EH (cell line): ENCODE measurements around the gene IGSF3.
"Not testable (repeated sequence)": the region's sequence is repeated elsewhere in the genome, so short reads cannot be mapped to it uniquely, and the experiment has no call there.

Experiments
- DNase-seq: peaks from one replicate; pipeline ENCODE4 v3.0.0-alpha.2; 2015; ENCODE audit warnings: low read depth

The IGSF3 gene

DNA sequence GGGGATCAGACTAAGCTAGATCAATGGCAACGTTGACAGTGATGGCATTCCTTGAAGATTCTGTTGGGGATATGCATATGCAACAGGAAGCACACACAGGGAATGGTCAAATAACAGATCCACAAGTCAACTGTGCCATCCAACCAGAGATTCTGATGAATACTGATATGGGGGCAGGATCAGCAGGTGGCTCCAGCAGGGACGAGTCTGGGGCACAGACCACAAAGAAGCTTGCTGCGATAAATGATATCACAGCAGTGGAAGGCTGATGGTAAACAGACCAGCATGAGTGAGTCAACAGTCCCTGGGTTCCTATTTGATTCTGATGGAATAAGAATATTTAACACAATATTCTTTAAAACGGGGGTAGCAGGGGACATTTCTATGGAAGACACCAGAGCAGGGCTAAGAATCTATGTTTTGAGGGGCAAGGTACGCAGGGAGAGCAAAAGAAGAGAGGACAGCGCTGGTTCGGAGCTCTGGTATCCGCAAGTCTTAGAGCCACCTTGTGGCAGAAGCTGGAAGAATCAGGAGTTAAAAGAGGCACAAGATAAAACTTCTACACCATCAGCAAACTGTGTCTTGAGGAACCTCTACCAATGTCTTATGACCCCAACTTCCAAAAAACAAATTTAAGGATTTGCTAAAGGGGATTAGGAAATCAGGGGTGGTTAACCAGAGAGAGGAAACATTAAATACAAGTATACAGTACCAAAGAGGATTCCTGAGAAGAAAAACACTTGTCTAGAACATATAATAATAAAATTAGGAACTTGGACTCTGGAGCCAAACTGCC, 71.4 kb downstream of the IGSF3 start:
- peak; percentile 43 for DNase-seq

DNA sequence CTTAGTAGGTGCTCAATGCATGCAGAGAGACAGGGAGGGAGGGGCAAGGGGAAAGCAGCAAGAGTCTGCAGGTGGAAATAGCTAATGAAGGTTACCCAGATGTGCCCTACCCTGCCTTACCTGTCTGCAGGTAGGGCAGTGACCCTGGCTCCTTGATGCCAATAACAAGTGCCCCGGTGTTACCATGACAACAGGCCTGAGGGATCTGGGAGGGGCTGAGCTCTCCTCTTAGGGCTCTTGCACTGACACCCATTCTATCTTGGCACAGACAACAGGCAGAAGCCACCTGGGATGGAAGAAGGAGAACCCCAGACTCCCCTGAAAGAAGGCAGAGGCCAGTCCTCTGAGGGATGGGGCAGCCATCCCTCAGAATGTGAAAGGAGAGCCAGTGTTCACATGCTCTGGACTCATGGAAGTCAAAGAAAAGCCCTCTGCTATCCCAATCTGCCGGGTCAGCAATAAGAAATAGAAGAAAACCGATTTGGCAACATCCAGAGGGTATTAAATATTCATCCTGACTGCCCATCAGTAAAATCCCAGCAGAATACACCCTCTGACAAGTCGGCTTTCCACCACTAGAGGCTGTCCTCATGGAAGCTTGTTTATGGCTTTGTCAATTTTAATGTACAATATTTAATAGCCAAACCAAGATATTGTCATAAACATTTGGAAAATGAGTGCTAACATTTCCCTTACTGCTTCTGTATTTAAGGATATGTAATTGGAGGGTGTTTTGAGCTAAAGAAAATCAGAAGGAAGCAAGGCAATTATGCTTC, 72.3 kb downstream of the IGSF3 start:
- not testable (repeated sequence) for DNase-seq

DNA sequence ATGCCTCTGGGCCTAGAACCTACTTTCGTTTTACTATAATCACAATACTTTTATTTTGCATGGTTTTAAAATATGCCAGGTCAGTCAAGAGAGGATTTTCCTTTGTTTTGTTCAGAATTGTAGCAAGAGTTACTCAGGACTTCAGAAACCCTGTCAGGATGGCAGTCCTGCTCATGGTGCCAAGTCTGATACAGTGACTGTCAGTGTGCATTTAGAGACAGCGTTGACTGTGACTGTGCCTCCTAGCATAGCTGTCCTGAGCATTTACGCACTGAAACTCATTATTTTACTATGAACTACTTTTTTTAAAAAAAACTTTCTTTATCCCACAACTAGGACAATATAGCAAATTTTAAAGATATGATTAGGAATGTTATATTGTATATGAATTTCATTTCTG, 73.6 kb downstream of the IGSF3 start:
- not testable (repeated sequence) for DNase-seq

DNA sequence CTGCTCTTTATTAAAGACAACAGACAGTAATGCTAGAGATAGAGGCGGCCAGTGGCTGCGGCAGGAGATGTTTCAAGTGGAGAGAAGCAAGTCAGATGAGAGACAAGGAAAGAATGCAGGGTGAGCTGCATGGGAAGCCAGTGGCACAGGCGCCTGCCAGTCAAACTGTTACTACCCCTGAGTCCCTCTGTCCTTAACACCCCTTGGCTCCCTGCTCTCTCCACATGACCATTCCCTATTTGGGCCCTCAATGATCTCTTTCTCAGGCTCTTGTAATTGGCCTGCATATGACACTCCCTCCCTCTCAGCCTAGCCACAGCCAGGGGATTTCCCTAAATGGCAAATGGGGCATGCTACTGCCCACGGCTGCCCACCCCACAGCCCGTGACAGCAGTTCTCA, 74.1 kb downstream of the IGSF3 start:
- not testable (repeated sequence) for DNase-seq

DNA sequence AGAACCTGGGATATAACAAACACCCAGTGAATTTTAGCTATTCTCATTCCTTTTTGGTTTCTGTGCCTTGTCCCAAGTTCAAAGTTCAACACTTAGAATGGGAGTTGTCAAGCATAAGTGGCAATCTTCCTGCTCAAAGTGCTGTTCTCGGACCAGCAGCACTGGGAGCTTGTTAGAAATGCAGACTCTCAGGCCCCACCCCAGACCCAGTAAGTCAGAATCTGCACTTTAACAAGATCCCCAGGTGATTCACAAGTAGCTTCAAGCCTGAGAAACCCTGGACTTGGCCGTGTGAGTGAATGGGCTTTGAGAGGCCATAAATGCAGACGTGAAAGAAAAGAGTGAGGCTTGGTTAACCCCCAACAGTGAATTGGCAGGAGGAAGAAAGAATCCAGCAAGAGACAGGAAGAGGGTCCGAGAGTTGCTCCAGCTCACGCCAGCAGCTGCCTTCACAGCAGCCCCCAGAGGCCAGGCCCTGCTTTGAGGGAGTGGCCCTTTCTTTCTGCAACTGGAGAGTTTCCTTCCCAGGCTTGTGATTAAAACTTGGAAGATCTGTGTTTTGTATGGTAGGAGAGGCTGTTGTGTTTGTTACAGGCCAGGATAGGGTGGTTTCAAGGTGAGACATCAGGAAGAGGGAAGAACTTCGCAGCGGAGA, 75.5 kb downstream of the IGSF3 start:
- not testable (repeated sequence) for DNase-seq

DNA sequence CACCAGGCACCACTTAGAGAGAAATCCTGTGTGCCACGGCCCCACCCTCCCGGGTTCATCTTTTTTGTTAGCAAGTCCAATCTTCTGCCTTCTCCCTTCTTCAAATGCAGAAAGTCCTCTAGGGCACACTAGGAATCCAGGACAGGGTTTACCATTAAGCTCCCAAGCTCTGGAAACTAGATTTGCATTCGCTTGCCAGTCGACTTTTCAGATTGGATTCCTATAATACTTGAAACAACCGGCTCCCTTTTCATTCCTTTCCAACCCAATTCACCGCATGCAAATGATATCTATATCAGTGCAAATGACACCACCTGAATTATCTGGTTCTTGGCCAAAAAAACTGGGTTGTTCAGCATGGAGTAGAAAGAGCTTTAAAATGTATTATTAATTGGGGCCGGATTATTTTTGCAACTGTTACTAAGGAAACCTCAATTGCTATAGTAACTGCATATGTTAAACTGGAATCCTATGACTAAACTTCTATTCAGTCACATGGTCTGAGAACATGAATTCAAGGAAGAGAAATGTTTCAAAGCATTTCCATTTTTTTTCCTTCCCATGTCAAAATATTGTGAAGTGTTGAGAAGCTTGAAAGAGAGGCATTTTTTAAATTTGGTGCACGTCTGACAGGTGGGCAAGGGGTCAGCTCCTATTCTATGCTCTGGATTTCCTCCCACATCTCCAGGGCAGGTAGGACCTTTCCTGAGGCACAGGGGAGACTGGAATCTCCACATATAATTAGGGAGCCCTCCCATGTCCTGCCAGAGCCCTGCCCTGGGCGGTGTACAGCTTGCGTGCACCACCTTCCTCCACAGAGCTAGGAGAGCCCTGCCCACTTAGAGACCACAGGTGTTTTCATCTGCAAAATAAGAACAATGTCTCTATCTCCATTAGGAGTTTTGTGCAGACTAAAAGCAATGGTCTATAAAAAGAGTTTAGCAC, 76.3 kb downstream of the IGSF3 start:
- not testable (repeated sequence) for DNase-seq

DNA sequence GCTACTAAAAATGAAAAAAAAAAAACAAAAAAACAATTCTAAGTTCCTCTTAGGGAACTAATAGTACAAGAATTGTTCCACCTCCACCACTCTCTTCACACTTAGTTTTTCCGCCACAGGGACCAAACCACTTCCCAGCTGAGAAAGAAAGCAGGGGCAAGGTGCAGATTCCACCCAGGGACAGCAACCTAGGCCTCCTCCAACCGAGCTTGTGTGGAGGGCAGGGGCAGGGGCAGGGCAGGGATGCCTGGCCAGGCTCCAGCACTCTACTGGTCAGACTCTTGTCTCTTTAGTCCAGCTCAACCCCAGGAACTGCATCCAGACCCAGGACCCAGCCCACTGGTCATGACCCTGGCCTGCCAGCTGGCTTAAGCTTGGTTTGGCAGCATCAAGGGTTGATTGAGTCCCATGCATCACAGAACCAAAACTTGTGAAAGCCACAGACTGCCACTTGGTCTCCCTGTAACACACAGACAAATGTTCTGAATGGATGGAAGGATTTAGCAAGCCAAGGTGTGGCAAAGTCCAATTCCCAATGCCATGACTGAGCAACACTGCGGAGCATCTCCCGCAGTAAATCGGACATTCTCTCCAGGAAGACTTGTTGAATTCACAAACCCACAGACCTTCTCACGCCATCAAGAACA, 77.1 kb downstream of the IGSF3 start:
- DNase-seq, result not testable (repeated sequence)

DNA sequence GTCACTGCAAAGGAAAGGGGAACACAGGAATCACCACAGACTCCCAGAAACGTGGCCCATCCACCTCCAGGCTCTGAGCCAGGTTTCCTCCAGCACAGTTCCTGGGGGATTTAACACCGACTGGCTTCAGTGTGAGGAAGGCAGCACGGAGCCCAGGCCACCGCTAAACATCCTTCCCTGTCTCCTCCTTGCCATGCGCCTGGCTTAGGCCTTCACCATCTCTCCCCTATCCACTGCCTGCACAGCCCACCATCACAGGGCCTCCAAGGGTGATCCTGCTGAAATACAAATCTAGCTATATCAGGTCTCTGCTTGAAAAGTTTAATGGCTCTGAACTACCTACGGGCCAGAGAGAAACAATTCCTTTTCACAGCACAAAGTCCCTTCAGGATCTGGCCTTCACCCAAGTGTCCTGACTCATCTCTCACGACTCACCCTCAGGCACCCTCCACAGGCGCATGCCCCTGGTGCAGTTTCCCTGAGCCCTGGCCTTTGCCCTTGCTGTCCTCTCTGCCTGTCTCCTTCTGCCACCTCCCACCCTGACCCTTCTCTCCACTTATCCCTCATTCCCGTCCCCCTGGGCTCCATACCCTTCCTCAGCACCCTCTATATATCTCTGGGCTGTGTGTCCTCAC, 78.3 kb downstream of the IGSF3 start:
- DNase-seq, result peak; percentile 44

DNA sequence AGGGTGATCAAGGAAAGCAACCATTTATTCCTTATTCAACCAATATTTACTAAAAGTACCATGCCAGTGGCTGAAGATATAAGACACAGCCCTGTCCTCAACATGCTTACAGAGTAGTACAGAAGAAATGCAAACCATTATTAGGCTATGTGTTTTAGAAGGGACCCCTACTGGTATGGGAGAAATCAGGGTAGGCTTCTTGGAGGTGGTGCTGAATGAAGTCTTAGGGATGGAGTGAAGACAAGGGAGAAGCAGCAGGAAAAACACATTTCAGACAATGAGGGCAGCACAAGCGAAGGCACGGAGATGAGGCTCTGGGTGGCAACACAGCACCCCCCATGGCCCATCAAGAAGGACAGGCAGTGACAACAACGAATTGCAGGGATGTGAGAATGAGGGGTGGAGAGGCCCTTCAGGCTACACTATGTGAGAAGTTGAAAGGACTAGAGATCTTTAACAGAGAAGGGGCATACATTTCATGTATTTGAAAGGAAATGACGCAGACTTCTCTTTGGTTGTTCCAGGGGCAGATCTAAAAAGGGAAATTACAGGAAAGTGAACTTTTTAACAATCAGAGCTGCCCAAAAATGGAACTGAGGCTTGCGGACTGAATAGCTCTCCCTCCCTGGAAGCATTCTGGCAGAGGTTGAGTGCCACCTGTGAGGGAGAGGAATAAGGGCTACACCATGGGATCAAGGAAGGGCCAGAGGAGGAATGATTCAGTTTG, 79.9 kb downstream of the IGSF3 start:
- DNase-seq, result no peak

DNA sequence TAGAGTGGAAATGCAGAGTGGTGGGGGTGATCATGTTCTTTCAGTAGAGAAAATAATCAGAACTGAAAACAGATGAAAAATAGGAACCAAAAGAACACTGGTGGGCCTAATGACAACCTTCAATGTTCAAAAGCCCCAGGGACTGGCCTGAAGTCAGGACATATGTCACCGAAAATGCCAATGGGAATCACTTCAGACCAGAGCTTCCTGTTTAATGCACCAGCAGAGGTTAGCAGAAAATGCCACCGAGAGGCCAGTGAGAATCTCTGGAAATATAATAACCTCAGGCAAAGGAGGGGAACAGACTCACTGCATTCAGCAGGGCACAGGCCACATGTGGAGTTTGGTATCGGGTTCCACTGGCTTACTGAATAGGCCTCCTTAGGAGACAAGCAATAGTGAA, 80.8 kb downstream of the IGSF3 start:
- peak; percentile 17 for DNase-seq

DNA sequence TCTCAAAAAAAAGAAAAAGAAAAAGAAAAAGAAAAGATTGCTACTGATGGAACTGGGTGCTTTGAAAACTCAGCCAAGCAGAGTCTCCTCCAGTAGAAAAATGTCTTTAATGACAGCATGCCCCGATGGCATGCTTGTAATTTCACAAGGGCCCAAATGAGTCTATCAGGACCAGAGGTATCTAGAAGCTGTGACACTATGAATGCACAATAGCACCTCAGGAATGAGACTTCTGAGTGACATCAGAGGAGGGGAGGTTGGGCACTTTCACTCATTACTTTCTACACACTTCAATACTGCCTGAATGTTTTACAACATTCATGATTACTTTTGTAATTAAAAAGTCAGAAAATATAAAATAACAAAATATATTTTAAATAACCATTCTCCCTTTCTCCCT, 81.6 kb downstream of the IGSF3 start:
- DNase-seq, result no peak

DNA sequence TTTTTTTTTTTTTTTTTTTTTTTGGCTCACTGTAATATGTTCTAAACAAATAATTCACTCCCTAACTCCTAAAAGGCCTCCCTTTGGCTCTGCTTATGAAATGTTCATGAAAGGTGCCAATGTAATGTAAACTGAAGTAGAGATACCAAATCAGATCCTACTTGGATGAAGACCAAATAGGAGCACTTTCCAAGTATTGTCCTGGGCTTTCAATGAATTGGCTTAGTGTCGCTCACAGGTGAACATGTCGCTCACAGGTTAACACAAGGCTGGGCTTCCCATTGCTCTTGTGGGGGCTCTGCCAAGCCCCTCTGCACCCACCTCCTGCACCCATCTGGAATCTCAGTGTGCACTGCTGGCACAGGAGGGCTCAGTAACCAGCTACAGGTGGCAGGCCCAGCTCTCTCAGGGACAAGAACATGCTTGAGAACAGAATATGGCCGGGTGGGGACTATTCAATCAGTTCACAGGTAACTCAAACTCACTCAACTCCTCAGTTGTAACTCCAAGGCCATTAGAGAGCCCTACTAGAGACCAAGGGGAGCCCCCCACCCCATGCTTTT, 86.1 kb downstream of the IGSF3 start:
- DNase-seq, result no peak

DNA sequence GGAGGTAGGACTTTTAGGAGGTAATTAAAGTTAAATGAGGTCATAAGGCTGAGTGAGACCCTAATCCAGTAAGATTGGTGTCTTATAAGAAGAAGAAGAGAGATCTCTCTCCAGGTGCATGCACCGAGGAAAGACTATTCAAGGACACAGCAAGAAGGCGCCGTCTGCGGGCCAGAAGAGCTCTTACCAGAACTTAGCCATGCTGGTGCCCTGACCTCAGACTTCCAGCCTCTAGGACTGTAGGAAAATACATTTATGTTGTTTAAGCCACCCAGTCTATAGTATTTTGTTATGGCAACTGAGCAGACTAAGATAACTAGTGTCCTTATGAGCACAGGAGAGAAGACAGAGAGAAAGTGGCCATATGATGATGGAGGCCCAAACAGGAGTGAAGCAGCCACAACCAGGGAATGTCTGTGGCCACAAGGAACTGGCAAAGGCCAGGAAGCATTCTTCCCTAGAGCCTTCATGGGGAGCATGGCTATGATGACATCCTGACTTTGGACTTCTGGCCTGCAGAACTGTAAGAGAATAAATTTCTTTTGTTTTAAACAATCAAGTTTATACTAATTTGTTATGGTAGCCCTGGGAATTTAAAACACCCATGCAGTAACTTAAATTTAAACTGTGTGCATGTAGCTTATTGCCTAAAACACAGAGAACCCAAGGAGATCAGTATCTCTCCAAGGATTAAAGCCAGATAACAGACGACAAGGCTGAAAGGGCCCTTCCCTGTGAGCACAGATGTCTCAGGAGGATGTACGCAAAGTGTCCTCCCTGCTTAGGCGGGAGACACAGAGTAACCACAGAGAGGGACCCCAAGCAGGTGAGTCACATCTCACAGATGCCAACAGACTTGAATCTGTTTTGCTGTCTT, 86.8 kb downstream of the IGSF3 start:
- peak; percentile 27 for DNase-seq

DNA sequence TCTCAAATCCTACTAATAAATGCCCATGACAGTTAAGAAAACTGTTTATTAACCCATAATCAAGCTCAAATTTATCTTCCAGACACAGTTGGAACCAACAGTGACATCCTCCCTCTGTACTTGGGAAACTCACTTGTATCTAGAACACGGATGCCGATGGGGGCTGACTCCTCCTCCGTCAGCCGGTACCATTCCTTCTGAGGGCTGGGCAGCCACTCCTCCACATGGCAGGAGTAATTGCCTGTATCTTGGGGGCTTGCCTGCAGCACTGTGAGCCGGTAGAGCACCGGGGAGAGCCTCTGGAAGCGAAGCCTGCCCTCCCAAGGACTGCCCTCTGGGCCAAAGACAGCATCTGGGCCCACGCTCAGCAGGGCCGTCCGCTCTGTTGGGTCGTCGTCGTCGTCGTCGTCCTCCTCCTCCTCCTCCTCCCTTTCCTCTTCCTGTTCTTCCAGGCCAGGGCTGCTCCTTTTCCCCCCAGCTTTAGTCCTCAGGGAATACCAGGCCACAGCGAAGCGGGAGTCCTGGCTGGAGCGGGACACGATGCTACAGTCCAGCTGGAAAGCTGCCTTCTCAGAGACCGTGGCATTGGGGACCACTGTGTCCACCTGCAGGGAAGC, 88.2 kb downstream of the IGSF3 start:
- DNase-seq, result no peak

DNA sequence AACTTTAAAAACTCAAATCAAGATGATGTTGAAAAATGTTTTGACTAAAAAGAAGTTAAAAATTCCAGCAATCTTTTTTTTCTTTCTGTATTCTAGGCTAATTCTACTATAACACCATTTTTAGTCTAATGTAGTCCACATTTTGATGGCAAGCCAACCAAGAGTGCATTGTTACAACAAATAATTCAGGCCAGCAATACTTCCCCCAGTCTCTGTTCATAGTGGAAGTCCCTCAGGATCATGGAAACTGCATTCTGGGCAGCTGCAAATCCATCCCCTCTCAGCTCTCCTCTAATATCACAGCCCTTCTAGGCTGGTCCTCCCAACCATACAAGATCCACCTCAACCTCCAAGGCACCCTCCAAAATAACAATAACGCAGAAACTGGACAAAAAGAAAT, 89.0 kb downstream of the IGSF3 start:
- DNase-seq, result no peak

DNA sequence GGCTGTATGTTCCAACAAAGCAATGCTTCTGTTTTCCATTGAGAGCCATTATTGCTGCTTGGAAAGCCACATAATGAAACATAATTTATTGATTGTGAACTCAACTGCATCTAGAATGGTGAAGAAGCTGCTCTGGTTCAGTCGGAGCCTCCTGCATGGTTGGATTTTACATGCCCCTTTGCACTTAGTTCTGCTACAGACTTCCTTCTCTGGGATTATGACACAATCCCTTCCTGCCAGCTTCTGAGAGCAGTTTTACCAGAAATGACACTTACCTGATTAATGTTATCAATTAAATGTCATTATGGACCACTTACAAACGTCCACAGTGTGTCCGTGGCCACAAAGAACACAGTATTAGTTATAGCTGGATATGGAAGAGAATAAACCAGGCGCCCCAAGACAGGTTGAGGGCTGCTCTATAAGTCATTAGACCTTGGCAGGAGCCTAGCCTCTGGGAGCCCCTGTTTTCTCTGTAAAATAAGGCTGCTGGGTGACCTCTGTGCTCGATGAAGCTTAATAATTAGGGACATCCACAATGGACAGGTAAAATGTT, 89.7 kb downstream of the IGSF3 start:
- no peak for DNase-seq

DNA sequence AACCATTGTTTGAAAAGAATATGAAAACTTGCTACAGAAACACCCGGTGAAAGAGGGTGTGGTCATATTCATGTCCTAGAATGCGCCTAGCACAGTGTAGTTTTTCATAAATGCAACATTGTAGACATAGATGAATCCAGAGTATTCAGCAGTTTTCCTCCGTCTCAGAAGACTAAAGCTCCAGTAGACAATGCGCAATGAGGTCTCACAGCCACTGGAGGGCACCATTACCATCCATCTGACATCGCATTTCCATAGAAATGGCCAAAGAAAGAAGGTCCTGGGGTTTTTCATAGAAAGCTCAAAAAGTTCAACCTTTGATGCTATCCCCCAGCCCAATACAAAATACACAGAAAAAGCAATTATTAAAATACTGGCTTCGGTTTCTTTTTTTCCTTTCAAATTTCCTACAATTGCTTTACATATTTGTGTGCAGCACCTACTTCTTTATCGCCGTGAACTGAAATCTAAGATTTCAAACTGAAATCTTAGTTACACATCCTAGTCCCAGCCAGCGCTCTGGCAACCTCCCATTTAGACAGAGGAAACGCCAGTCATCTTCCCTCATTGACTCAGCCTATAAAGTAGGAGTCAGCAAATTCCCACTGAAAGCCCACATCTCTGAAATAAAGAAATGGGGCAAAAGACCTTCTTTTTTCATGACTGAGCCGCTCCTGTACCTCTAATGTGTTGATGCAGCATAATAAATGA, 92.8 kb downstream of the IGSF3 start:
- DNase-seq, result peak; percentile 71
